Astrocyte of the spinal cord (primary cell): ENCODE data around the gene LORICRIN.

Experiments used
- DNase-seq: peaks from one replicate; pipeline ENCODE4 v3.0.0; 2011; ENCODE audit warnings: low read depth, low spot score
- H3K4me3 ChIP-seq: 2 replicates; pipeline ENCODE4 v1.5.1; 2011; ENCODE audit warnings: low read depth, mild to moderate bottlenecking, low read length, moderate library complexity
- in situ Hi-C: cut with HindIII; loops from 2 replicates; pipeline ENCODE4 v1.10.0; 2017; ENCODE audit warnings: low sequenced_read_pairs
- TF ChIP-seq, protein P1 (sequence below): IDR thresholded peaks from 2 replicates; pipeline ENCODE4 v1.5.1; 2012; ENCODE audit warnings: low read depth, mild to moderate bottlenecking, low read length, inconsistent platforms

Gene LORICRIN

DNA sequence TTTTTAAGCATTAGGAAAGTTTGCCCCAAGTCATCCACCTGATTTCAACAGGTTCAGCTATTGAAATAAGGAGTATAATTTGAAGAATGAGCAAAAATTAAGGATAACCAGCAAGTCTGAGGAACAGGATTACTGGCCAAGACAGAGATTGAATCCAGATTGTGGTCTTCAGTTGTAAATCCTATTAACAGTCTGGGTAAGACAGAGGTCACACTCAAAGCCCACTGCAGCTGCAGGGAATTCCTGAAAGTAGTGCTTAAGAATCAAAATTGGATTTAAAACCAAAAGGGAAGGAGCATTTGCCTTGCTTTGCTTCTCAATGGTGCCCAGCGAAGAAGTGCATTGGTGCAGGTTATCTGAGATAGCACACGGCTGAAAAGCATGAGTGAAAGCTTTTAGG lies 6.4 kb upstream of the LORICRIN start:
- in situ Hi-C loops, result no loop called here
- H3K4me3 ChIP-seq, result no peak overlapping the region
- no peak for DNase-seq
- TF ChIP-seq, protein P1, sequence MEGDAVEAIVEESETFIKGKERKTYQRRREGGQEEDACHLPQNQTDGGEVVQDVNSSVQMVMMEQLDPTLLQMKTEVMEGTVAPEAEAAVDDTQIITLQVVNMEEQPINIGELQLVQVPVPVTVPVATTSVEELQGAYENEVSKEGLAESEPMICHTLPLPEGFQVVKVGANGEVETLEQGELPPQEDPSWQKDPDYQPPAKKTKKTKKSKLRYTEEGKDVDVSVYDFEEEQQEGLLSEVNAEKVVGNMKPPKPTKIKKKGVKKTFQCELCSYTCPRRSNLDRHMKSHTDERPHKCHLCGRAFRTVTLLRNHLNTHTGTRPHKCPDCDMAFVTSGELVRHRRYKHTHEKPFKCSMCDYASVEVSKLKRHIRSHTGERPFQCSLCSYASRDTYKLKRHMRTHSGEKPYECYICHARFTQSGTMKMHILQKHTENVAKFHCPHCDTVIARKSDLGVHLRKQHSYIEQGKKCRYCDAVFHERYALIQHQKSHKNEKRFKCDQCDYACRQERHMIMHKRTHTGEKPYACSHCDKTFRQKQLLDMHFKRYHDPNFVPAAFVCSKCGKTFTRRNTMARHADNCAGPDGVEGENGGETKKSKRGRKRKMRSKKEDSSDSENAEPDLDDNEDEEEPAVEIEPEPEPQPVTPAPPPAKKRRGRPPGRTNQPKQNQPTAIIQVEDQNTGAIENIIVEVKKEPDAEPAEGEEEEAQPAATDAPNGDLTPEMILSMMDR, result no peak

DNA sequence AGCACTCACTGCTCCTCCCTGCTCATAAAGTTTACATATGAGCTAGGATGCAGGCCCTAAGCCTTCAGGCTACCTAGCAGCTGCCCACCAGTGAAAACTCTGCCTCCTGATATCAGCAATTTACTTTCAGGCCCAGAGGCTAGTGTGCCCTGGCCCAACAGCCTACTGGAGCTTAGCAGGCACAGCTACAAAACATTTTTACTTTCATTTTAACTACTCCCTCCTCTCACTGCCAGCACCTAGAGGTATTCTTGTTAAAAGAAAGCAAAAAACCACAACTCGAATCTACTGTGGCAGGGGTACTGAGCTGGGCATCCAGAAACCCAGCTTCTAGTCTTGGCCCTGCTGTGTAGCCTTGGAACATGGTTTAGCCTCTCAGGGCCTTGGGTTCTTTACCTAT lies 5.8 kb upstream of the LORICRIN start:
- no peak overlapping the region for H3K4me3 ChIP-seq
- no peak for DNase-seq
- TF ChIP-seq, protein P1, result no peak
- in situ Hi-C loops, result no loop called here

DNA sequence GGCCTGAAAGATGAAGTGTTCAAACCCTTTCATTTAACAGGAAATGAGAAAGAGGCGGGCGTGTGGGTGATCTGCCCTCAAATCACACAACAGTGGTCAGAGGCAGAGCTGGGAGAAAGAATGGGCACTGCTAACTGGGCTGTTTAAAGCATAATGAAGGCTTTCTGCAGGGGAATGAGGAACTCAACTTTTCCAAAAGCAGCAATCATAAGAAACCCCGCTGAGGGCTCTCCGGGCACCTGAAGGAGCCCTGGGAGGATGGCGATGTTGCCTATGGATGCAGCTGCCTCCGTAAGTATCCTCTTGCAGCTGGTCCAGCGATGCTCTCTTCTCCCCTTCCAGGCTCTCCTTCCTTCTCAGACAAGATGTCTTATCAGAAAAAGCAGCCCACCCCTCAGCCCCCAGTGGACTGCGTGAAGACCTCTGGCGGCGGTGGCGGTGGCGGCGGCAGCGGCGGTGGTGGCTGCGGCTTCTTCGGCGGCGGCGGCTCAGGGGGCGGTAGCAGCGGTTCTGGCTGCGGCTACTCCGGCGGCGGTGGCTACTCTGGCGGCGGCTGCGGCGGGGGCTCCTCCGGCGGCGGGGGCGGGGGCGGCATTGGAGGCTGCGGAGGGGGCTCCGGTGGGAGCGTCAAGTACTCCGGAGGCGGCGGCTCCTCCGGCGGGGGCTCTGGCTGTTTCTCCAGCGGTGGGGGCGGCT lies 1.2 kb downstream of the LORICRIN start:
- DNase-seq, result no peak
- TF ChIP-seq, protein P1, result no peak
- H3K4me3 ChIP-seq, result no peak overlapping the region
- in situ Hi-C loops, result no loop called here

DNA sequence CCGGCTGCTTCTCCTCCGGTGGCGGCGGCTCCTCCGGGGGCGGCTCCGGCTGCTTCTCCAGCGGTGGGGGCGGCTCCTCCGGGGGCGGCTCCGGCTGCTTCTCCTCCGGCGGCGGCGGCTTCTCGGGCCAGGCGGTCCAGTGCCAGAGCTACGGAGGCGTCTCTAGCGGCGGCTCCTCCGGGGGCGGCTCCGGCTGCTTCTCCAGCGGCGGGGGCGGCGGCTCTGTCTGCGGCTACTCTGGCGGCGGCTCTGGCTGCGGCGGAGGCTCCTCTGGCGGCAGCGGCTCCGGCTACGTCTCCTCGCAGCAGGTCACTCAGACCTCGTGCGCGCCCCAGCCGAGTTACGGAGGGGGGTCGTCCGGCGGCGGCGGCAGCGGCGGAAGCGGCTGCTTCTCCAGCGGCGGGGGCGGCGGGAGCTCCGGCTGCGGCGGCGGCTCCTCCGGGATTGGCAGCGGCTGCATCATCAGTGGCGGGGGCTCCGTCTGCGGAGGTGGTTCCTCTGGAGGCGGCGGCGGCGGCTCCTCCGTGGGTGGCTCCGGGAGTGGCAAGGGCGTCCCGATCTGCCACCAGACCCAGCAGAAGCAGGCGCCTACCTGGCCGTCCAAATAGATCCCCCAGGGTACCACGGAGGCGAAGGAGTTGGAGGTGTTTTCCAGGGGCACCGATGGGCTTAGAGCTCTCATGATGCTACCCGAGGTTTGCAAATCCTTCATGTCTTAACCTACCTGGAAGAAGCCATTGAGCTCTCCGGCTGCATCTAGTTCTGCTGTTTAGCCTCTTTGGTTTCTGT lies 2.0 kb downstream of the LORICRIN start:
- H3K4me3 ChIP-seq, result peak overlapping the region; percentile 6
- TF ChIP-seq, protein P1, result no peak
- DNase-seq, result peak; percentile 9
- in situ Hi-C loops, result no loop called here

DNA sequence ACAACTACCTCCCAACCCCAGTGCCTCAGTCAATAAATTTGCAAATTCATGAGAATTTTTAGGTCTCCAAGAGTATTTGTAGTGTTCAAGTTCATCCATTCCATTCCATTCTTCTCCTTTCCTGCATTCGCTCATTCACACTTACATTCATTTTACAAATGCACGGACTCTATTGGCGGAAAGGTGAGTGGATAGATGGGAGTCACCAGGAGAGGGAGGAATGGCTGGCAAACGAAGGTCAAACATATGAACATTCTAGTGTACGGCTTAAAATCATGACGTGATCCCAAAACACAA lies 2.5 kb downstream of the LORICRIN start:
- H3K4me3 ChIP-seq, result no peak overlapping the region
- in situ Hi-C loops, result no loop called here
- no peak for DNase-seq
- TF ChIP-seq, protein P1, result no peak

DNA sequence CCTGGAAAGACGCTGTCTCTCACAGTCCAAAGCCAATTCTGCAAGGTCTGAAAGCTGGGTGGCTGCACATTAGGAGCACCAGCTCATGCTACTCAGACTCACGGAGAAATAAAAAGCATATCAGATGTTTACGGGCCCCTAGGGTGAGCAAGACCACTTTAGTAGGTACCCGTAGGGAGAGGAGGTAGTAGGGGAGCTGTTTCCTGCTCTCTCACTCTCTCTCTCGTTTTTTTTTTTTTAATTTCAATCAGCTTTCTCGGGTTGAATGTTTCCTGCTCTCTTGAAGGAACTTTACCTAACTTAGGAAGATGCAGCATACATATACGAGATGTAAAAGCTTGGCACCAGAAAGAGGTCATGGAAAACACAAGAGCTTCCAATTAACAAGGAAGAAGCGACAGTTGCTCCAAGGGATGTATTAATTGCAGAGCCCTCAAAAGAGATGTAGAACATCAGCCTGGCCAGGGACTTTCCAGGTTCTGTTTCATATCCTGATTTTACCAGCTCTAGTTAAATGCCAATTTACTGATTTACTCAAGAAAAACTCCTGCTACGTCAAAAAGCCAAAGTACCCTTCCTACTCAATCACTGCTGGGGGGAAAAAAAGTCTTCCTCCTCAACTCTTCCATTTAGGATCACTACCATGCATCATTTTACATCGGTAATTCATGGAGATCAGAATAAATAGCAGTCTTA lies 3.1 kb downstream of the LORICRIN start:
- in situ Hi-C loops, result no loop called here
- H3K4me3 ChIP-seq, result no peak overlapping the region
- DNase-seq, result no peak
- TF ChIP-seq, protein P1, result no peak
